SU-DHL-6 (cell line): ENCODE measurements around the gene PPL.

Experiments used
- EZH2phosphoT487 ChIP-seq: fragments of 200-600 bp; sonication (generic), shearing (Covaris generic); conservative IDR thresholded peaks from 2 replicates; pipeline ENCODE4 v1.6.1; 2018; ENCODE audit warnings: mild to moderate bottlenecking, antibody characterized with exemption, low read length, moderate library complexity, mixed read lengths
- TF ChIP-seq, protein P1 (sequence below): fragments of 200-600 bp; sonication (generic); IDR thresholded peaks from one replicate; pipeline ENCODE4 v1.5.1; 2017; ENCODE audit warnings: antibody characterized with exemption, mild to moderate bottlenecking, low read length, moderate library complexity; ENCODE audit not compliant: insufficient read depth, poor library complexity, severe bottlenecking

DNA sequence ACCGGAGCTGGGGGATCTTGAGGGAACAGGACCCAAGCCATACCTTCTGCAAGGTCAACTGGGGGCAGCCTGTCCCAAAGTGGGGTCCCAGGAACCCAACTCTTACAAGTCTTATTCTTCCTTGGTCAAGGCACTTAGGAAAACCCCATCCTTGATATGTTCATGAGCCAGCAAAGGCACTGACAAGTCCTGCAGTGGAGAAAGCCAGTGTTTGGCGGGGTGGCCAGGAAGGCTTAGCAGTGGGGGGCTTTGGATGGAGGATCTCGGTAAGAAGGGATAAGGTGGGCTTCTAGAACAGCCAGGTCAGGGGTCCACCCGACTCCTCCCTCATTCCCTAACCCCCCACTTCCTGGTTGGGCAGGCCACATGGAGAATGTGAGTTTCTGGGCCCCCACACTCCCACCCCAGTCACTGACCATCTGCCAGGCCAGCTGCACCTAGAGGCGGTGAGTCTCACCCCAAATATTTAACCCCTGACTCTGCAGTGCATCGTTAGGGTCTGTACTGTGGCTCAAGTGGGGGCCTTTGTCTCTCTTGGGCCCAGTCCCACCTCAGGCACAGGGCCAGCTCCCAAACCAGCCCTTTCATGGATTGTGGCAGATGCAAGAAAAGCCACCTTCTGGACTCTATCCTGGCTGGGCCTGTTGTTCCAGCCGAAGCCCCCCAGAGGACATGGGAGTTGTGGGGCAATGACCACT is 22.3 kb downstream of the PPL start:
- TF ChIP-seq, protein P1, sequence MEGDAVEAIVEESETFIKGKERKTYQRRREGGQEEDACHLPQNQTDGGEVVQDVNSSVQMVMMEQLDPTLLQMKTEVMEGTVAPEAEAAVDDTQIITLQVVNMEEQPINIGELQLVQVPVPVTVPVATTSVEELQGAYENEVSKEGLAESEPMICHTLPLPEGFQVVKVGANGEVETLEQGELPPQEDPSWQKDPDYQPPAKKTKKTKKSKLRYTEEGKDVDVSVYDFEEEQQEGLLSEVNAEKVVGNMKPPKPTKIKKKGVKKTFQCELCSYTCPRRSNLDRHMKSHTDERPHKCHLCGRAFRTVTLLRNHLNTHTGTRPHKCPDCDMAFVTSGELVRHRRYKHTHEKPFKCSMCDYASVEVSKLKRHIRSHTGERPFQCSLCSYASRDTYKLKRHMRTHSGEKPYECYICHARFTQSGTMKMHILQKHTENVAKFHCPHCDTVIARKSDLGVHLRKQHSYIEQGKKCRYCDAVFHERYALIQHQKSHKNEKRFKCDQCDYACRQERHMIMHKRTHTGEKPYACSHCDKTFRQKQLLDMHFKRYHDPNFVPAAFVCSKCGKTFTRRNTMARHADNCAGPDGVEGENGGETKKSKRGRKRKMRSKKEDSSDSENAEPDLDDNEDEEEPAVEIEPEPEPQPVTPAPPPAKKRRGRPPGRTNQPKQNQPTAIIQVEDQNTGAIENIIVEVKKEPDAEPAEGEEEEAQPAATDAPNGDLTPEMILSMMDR, result no peak
- no peak for TF ChIP-seq EZH2phosphoT487
